22Rv1 (cell line): ENCODE data around the gene CCR7.

Source experiments
- ZFX ChIP-seq: fragments of 450-650 bp; IDR thresholded peaks from 2 replicates; pipeline ENCODE4 v1.6.1; 2017; ENCODE audit warnings: antibody characterized with exemption, borderline replicate concordance
- TF ChIP-seq, protein P1 (sequence below): fragments of 450-650 bp; IDR thresholded peaks from 2 replicates; pipeline ENCODE4 v1.5.1; 2017; ENCODE audit warnings: mild to moderate bottlenecking

DNA sequence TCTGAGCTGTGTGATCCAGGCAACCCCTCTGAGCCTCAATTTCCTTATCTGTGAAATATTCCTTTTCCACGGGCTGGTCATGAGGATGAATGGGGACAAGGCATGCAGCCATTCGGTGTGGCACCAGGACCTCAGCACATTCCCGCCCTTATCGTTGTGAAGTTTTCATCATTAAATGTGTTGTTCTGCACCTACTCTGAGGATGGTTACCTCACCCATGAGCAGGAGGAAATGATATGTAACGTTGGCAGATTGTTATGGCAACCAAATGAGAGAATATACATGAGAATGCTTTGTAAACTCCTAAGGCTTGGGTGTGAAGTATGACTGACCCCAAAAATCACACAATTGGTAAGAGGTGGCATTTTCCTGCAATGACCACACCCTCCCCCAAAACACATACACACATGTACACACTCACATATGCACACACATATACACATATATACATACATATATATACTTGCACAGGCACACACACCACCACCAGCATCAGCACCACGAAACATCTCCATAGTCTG is 42.8 kb upstream of the CCR7 start:
- TF ChIP-seq, protein P1, sequence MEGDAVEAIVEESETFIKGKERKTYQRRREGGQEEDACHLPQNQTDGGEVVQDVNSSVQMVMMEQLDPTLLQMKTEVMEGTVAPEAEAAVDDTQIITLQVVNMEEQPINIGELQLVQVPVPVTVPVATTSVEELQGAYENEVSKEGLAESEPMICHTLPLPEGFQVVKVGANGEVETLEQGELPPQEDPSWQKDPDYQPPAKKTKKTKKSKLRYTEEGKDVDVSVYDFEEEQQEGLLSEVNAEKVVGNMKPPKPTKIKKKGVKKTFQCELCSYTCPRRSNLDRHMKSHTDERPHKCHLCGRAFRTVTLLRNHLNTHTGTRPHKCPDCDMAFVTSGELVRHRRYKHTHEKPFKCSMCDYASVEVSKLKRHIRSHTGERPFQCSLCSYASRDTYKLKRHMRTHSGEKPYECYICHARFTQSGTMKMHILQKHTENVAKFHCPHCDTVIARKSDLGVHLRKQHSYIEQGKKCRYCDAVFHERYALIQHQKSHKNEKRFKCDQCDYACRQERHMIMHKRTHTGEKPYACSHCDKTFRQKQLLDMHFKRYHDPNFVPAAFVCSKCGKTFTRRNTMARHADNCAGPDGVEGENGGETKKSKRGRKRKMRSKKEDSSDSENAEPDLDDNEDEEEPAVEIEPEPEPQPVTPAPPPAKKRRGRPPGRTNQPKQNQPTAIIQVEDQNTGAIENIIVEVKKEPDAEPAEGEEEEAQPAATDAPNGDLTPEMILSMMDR = no peak
- no peak for TF ChIP-seq ZFX
